ENCODE data around the gene SCRN2. TPM values are rescaled to one million over a fixed set of nuclear protein-coding genes. Genes with fewer than 3 reads are reported as not detected.
A peak's percentile ranks its signal among the peaks of the same experiment; 100 is the strongest.

The SCRN2 gene
- total RNA-seq, 1 experiment from 2014 or later = 16.2 TPM

DNA sequence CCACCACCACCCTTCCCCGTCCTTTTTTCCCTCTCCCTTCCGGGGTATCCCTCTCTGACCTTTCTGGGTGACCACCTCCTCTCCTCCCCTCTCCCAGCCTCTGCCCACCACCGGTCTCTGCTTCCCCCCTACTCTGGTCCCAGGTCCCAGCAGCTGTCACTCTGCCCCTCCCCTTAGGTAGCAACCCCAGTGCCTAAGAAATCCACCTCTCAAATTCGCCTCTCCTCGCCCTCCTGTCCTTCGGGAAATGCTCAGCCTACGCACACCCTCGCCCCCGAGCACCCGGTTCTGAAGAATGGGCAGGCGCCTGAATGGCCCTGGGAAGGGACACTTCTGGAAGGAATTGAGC lies 10.7 kb upstream of the SCRN2 start:
- TF ChIP-seq, protein P1, sequence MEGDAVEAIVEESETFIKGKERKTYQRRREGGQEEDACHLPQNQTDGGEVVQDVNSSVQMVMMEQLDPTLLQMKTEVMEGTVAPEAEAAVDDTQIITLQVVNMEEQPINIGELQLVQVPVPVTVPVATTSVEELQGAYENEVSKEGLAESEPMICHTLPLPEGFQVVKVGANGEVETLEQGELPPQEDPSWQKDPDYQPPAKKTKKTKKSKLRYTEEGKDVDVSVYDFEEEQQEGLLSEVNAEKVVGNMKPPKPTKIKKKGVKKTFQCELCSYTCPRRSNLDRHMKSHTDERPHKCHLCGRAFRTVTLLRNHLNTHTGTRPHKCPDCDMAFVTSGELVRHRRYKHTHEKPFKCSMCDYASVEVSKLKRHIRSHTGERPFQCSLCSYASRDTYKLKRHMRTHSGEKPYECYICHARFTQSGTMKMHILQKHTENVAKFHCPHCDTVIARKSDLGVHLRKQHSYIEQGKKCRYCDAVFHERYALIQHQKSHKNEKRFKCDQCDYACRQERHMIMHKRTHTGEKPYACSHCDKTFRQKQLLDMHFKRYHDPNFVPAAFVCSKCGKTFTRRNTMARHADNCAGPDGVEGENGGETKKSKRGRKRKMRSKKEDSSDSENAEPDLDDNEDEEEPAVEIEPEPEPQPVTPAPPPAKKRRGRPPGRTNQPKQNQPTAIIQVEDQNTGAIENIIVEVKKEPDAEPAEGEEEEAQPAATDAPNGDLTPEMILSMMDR (IDR thresholded peaks at IDR 0.05; ENCODE audit: unreplicated experiment) = no peak
- Mint-ChIP-seq H3K9me3 (ENCODE audit: unreplicated experiment) (no peaks in the 10 kb centered on the region), H3K27me3 (ENCODE audit: insufficient read depth, unreplicated experiment) (peaks cover 50% of the 10 kb centered on the region), H3K4me3 (ENCODE audit: unreplicated experiment) (peak overlapping the region; percentile 50), H3K27ac (ENCODE audit: low read depth, unreplicated experiment) (no peak overlapping the region), H3K36me3 (ENCODE audit: insufficient read depth, unreplicated experiment) (no peaks in the 10 kb centered on the region), H3K4me1 (ENCODE audit: insufficient read depth, unreplicated experiment) (peaks cover 15% of the 10 kb centered on the region)
- CTCF ChIA-PET = interaction anchor here (8.1 to 18.5 kb wide), 2 partner anchors 9 to 37 kb away, joined by 53 to 523 read pairs; partner anchors contain the start of genes SCRN2 and SP2
- no TSS peak for BruUV-seq (replicated peaks)
- DNase-seq (ENCODE audit: unreplicated experiment) = no peak
- POLR2A ChIA-PET = interaction anchor here (0.7 to 2.8 kb wide), 5 partner anchors 10 to 90 kb away, joined by 3 to 19 read pairs (median 3); partner anchors contain the start of genes PNPO and SCRN2
- intact Hi-C loops (cut with micrococcal nuclease) = no loop called here

- H3K27ac Mint-ChIP-seq (ENCODE audit: low read depth, unreplicated experiment) = peak within 1 kb of the TSS; percentile 78
- H3K4me3 Mint-ChIP-seq (ENCODE audit: unreplicated experiment) = peak within 1 kb of the TSS; percentile 82
- TF ChIP-seq, protein P1 (IDR thresholded peaks at IDR 0.05; ENCODE audit: unreplicated experiment) = peak; percentile 15
- ChIA-PET CTCF (interaction anchor here (0.6 to 18.5 kb wide), 10 partner anchors 8 to 167 kb away, joined by 3 to 523 read pairs (median 9); partner anchors contain the start of genes CDK5RAP3, SCRN2 and SP2), POLR2A (interaction anchor here (0.7 to 3.4 kb wide), 11 partner anchors 10 to 202 kb away, joined by 3 to 23 read pairs (median 5); partner anchors contain the start of genes CDK5RAP3, LRRC46, MRPL10 and SCRN2)
- no peaks in the 10 kb centered on the region for H3K36me3 Mint-ChIP-seq (ENCODE audit: insufficient read depth, unreplicated experiment)
- no TSS peak for BruUV-seq (replicated peaks)
- peaks cover 15% of the 10 kb centered on the region for H3K4me1 Mint-ChIP-seq (ENCODE audit: insufficient read depth, unreplicated experiment)
- intact Hi-C loops (cut with micrococcal nuclease) = no loop called here
- peak; percentile 87 for DNase-seq (ENCODE audit: unreplicated experiment)
- H3K27me3 Mint-ChIP-seq (ENCODE audit: insufficient read depth, unreplicated experiment) = peaks cover 42% of the 10 kb centered on the region
- H3K9me3 Mint-ChIP-seq (ENCODE audit: unreplicated experiment) = no peaks in the 10 kb centered on the region
Measured at GRCh38 chr17:47850692-47851573, 9.9 kb upstream of the SCRN2 start, which contains the start of gene SP6. Gene SP6 (minus strand): TSS chr17:47851163. CDS start chr17:47848429, 2,734 bp downstream.

GRCh38 chr17:47850373-47850691 lies 9.3 kb upstream of the SCRN2 start:
- no TSS peak for BruUV-seq (replicated peaks)
- H3K4me3 Mint-ChIP-seq (ENCODE audit: unreplicated experiment) = peak overlapping the region; percentile 82
- ChIA-PET CTCF (interaction anchor here (0.8 to 18.5 kb wide), 12 partner anchors 9 to 168 kb away, joined by 3 to 523 read pairs (median 6); partner anchors contain the start of genes CDK5RAP3, SCRN2 and SP2), POLR2A (interaction anchor here (0.9 to 3.4 kb wide), 8 partner anchors 10 to 200 kb away, joined by 3 to 23 read pairs (median 10); partner anchors contain the start of genes CDK5RAP3, LRRC46, MRPL10 and SCRN2)
- DNase-seq (ENCODE audit: unreplicated experiment) = no peak
- H3K27me3 Mint-ChIP-seq (ENCODE audit: insufficient read depth, unreplicated experiment) = peaks cover 36% of the 10 kb centered on the region
- peaks cover 15% of the 10 kb centered on the region for H3K4me1 Mint-ChIP-seq (ENCODE audit: insufficient read depth, unreplicated experiment)
- TF ChIP-seq, protein P1 (IDR thresholded peaks at IDR 0.05; ENCODE audit: unreplicated experiment) = no peak
- H3K9me3 Mint-ChIP-seq (ENCODE audit: unreplicated experiment) = no peaks in the 10 kb centered on the region
- peak overlapping the region; percentile 78 for H3K27ac Mint-ChIP-seq (ENCODE audit: low read depth, unreplicated experiment)
- intact Hi-C loops (cut with micrococcal nuclease) = no loop called here
- H3K36me3 Mint-ChIP-seq (ENCODE audit: insufficient read depth, unreplicated experiment) = no peaks in the 10 kb centered on the region

GRCh38 chr17:47848198-47848513 lies 7.1 kb upstream of the SCRN2 start:
- Mint-ChIP-seq H3K9me3 (ENCODE audit: unreplicated experiment) (no peaks in the 10 kb centered on the region), H3K4me1 (ENCODE audit: insufficient read depth, unreplicated experiment) (peaks cover 18% of the 10 kb centered on the region), H3K4me3 (ENCODE audit: unreplicated experiment) (no peak overlapping the region), H3K36me3 (ENCODE audit: insufficient read depth, unreplicated experiment) (no peaks in the 10 kb centered on the region), H3K27me3 (ENCODE audit: insufficient read depth, unreplicated experiment) (peaks cover 14% of the 10 kb centered on the region), H3K27ac (ENCODE audit: low read depth, unreplicated experiment) (no peak overlapping the region)
- BruUV-seq (replicated peaks) = no TSS peak
- ChIA-PET CTCF (interaction anchor here (0.6 to 18.5 kb wide), 8 partner anchors 10 to 170 kb away, joined by 3 to 523 read pairs (median 4); partner anchors contain the start of gene SP2), POLR2A (interaction anchor here (0.6 to 3.4 kb wide), 3 partner anchors 41 to 57 kb away, joined by 3 to 23 read pairs (median 3); partner anchors contain the start of gene SP2)
- TF ChIP-seq, protein P1 (IDR thresholded peaks at IDR 0.05; ENCODE audit: unreplicated experiment) = no peak
- intact Hi-C loops (cut with micrococcal nuclease) = no loop called here
- DNase-seq (ENCODE audit: unreplicated experiment) = no peak

Data from MCF 10A (cell line).